ENCODE results near the gene PTPN3.
"Not testable (repeated sequence)": the region's sequence is repeated elsewhere in the genome, so short reads cannot be mapped to it uniquely, and the experiment has no call there.

The PTPN3 gene, protein sequence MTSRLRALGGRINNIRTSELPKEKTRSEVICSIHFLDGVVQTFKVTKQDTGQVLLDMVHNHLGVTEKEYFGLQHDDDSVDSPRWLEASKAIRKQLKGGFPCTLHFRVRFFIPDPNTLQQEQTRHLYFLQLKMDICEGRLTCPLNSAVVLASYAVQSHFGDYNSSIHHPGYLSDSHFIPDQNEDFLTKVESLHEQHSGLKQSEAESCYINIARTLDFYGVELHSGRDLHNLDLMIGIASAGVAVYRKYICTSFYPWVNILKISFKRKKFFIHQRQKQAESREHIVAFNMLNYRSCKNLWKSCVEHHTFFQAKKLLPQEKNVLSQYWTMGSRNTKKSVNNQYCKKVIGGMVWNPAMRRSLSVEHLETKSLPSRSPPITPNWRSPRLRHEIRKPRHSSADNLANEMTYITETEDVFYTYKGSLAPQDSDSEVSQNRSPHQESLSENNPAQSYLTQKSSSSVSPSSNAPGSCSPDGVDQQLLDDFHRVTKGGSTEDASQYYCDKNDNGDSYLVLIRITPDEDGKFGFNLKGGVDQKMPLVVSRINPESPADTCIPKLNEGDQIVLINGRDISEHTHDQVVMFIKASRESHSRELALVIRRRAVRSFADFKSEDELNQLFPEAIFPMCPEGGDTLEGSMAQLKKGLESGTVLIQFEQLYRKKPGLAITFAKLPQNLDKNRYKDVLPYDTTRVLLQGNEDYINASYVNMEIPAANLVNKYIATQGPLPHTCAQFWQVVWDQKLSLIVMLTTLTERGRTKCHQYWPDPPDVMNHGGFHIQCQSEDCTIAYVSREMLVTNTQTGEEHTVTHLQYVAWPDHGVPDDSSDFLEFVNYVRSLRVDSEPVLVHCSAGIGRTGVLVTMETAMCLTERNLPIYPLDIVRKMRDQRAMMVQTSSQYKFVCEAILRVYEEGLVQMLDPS

GRCh38 chr9:109498195-109499092 lies at the start of gene PTPN3:
TSS of gene PTPN3 (minus strand) at chr9:109498307. CDS start at chr9:109463434, 34,873 bp downstream.
- DNase-seq: no peak

- DNase-seq: not testable (repeated sequence)
Measured at GRCh38 chr9:109544954-109545353, 46.8 kb upstream of the PTPN3 start.

DNA sequence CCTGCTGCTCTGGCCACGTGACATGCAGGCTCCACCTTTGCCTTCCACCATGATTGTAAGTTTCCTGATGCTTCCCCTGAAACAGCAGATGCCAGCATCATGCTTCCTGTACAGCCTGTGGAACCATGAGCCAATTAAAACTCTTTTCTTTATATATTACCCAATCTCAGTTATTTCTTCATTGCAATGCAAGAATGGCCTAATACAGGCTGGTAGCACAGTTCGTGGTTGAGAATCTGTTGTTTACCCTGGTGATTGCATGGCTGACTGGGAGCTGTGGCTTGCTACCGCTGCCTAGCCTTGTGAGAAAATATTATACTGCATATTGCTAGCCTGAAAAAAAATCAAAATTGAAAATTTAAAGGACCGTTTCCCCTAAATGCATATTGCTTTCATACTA lies 44.8 kb upstream of the PTPN3 start:
- no peak for DNase-seq

DNA sequence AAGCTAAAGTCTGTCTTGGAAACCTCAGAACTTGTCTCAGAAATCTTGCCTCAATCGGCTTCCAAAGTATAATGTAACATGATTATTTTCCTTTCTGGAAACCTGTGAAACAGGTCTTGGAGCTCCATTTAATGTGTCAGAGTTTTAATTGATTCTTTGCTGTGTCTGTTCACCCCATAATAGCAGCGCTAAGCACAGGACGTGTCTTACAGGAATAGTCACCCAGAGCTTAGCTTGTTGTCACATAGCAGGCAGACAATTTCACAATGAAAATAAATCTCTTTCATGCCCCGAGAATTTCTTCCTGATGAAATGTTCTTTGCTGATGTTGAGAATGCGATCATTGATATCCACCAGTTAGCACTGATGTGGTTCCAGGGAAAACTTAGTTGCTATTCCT lies 40.2 kb upstream of the PTPN3 start:
- DNase-seq: no peak

GRCh38 chr9:109537288-109537687 lies 39.2 kb upstream of the PTPN3 start:
- DNase-seq: no peak

DNA sequence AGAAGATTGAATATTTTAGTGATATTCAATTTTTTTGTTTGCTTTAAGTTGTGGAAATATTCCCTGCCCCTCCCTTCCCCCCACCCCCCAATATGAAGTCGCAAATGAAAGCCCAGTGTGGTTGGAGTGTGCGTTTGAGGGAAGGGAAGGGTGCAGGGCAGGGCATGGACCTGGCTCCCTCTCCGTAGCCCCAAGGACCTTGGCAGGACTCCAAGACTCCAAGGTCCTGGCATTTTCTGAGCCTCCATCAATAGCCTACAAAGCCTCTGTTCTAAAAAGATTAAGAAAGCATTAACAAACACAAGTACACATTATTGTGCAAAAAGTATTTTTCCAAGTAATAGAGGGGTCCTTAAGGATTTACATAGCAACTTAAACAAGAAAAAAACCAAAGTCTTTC lies 38.8 kb upstream of the PTPN3 start:
- DNase-seq: no peak

- DNase-seq: no peak
Measured at GRCh38 chr9:109535365-109535764, 37.3 kb upstream of the PTPN3 start.

DNA sequence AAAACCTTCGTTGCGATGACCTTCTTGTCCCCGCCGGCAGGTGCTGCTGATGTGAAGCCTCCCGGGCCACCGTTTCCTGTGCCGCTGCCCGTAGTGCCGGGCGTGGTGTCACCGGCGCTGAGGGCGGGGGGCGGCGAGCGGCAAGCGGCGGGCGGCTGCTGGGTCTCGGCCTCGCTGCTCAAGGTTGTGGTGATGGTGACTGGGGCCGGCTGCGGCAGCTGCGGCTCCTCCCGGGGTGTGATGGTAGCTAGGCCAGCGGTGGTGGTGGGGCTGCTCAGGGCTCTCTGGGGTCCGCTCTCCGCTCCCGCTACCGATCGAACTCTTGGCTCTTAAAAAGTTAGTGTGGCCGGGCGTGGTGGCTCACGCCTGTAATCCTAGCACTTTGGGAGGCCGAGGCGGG lies 36.0 kb upstream of the PTPN3 start:
- DNase-seq: no peak

- not testable (repeated sequence) for DNase-seq
Measured at GRCh38 chr9:109532652-109533051, 34.5 kb upstream of the PTPN3 start.

GRCh38 chr9:109522106-109522505 lies 24.0 kb upstream of the PTPN3 start:
- DNase-seq: no peak

DNA sequence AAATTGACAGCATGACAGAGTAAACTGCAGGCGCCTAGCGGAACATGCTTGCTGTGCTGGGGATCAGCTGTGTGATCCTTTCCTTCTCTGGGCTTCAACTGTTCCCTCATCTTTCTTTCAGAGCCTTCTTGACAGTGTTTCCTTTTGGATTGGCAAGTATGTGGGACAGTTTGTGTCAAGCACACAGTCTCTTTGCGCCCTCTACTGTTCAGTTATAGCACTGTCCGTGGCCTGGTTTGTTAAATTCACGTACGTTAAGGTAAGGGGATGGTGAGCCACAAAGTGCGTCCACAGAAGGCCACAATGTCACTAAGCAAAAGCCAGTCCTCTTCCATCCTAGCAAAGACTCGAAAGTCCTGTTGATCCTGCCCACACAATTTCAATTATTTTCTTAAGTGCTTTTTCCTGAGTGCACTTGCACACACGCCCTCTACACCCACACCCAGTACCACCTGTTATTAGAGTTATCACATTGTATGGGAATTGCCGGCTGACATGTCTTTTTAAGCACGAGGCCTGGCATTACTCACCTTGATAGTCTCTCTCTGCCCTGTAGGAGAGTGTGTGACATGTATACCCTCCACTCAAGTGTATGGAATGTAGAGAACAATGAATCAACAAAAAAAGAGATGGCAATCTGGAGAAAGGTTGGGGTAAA lies 22.5 kb upstream of the PTPN3 start:
- DNase-seq: peak; percentile 32 to 42

DNA sequence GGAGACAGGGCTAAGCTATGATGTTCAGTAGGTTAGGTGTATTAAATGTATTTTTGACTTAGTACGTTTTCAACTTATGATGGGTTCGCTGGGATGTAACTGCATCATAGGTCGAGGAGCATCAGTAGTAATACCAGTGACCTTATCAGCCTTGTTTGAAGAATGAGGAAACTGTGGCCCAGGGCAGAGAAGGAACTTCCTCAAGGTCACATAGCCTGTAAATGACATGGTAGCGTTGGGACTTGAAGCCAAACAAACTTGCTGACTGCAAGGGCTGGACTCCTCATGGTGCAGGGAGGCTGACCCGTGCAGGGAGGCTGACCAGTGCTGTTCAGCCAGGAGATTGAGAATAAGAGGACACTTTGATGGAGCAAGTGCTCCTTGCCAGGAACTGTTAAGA lies 21.3 kb upstream of the PTPN3 start:
- DNase-seq: no peak

- DNase-seq: no peak
Measured at GRCh38 chr9:109518621-109519335, 20.7 kb upstream of the PTPN3 start.

- DNase-seq: no peak
Measured at GRCh38 chr9:109517901-109518377, 19.8 kb upstream of the PTPN3 start.

- DNase-seq: no peak
Measured at GRCh38 chr9:109513871-109514270, 15.8 kb upstream of the PTPN3 start.

DNA sequence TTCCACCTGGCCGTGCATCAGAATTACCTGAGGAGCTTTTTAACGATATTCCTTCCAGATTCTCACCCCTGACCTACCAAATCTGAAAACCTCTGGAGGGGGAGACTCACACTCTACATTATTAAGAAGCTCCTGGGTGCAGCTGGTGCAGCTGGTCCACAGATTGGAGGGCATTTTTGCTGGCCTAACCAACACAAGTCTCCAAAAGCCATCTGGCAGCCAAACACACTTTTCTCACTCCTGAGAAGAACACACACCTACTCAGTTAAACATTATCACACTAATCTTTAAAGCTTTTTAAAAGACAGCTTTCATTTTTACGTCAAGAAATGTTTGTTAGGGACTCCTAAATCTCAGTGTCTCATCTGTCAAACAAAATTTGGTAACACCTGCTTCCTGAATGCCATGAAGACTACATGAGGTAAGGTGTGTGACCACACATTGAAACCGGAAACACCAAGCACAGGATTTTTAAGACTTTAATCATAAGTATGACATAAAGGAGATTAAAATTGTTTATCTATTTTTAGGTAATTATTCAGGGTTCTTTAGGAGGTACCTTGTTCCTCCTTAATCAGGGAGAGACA lies 14.2 kb upstream of the PTPN3 start:
- DNase-seq: no peak

DNA sequence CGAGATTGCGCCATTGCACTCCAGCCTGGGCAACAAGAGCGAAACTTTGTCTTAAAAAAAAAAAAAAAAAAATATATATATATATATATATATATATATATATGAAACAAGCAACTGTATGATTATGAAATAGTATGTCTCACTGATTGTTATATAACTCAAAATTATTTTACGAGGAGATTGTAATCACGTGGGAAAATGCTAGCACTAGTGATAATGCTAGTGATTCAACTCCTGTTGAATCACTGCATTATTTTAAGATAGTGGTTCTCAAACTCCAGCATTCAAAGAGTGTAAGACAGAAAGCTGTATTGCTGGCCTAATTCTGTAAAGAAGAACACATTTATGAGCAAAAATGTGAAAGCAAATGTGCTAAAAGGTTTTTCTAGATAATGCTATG lies 12.4 kb upstream of the PTPN3 start:
- DNase-seq: no peak

DNA sequence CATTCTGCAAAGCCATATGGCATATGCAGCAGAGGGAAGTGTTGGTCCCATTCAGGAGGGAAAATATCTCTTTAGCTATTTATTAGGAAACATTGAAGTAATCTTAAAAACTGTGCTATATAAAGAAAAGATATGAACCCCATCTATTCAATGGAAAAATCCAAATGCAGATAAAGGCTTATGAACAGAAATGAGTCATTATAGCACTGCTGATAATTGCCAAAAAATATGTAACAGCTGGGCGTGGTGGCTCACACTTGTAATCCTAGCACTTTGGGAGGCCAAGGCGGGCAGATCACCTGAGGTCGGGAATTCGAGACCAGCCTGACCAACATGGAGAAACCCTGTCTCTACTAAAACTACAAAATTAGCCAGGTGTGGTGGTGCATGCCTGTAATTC lies 11.9 kb upstream of the PTPN3 start:
- DNase-seq: not testable (repeated sequence)

GRCh38 chr9:109509611-109510010 lies 11.5 kb upstream of the PTPN3 start:
- DNase-seq: no peak

GRCh38 chr9:109507421-109507838 lies 9.3 kb upstream of the PTPN3 start:
- no peak for DNase-seq

DNA sequence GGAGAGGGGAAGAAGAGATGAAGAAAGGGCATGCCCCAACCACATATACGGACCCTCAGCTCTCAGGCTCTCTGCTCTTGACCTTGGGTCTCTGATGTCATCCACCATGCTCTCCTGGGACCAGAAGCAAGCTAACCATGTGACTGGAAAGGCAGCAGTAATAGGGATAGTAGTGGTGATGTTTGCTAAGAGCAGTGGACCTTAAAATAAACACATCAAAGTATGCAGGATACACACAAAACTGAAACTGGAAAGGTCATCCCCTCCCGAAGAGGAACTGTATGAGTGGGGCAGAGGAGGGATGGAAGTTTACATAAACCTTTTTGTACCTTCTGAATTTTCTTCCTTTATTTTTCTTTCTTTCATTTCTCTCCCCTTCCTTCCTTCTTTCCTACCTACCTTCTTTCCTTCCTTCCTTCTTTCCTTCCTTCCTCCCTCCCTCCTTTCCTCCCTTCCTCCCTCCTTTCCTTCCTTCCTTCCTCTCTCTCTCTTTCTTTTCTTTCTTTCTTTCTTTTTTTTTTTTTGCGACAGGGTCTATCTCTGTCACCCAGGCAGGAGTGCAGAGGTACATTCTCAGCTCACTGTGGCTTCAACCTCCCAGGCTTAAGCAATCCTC lies 8.1 kb upstream of the PTPN3 start:
- DNase-seq: no peak

All from stimulated activated CD4-positive, alpha-beta T cell treated with anti-CD3 and anti-CD28 coated beads, Interleukin-2, amount 100 ng/mL, for 24 hours (primary cell).